ENCODE results near the gene RAG2.

The RAG2 gene

DNA sequence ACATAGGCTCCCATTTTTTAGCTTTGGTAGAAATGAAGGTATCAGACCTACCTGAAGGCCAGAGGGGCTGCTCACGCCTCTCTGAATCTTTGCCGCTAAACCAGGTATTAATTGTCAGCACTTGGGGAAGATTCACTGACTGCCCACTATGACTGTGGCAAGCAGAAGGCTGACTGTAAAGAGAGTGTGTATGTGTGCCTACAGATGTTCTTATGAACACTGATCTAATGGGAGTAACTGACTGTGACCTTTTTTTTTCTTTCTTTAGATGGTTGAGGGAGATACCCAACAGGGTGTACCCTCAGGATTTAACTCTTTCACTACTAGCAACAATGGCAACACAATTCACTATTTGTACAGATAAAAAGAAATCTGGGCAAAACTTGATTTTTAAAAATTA lies at the start of gene RAG2:
Gene RAG2, minus strand, starts transcription at position 186 of the 400 bp plus-strand sequence. CDS start 4,068 bp downstream, outside the sequence.
- DNase-seq (ENCODE audit: low read depth) = no peak

DNA sequence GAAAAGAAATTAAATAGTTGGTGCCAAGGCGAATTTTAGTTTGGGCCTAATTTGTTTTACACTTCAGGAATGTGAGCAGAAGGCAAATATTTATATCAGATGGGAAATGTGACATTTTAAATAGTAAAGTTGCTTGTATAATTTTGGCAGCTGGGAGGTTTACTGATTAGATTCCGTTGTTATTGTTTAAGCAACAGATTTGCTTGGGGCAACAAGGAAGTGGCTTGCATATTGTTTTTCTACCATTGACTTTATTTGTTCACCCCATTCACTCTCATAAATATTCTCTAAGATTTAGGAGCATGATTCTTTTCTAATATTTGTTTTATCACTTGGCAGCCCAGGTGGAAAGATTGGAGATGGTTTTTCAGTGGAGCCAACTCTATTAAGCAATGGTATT lies 40.5 kb upstream of the RAG2 start:
- DNase-seq (ENCODE audit: low read depth) = no peak

DNA sequence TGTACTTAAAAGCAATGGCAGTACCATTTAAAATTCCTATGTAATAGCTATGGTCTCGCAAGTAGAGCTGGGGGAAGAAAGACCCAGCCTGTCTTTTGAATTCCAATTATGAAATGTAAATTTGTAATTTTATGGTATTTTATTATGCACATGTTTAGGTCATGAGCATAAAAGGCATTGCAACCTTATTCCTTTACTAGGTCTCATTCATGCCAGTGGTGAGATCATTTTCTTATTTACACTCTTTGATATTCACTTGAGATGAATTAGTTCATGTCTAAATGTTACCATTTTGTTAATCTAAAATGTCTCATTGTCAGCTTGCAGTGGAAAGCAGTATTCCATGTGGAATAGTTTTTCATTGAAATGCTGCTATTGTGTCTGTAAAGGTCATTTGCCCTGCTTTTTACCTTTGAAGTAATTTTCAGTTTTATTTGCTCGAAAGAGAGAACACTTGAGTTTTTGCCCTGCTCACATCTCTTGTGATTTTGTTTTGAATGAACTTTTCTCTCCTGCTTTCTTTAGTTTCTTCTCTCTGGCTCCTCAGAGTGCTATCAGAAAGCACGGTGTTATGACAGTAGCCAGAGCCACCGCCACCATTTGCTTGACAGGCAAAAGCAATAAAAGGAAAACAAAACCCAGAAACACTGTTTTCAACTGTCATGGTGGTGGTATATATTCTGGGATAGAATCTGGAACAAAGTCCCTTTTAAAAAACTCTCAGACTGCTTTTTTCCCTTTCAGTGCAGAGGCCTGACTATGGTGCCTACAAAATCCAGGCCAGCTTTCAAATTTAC lies 37.2 kb upstream of the RAG2 start:
- DNase-seq (ENCODE audit: low read depth) = no peak

DNA sequence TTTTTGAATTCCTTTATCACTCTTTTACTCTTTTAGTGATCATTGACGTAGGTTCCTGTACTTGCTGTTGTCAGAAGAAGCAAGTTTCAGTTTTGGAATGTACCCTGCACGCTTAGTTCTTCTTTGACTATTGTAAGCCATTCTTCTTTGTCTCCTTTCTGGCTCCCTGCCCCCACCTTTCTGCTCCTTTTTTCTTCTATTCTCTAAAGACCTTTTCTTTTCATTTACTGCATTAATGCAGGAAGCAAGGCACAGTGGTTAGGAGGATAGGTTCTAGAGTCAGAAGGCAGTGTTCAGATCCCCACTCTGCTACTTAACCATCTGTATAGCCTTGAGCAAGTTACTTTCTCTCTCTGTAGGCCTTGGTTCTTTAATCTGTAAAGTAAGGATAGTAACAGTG lies 33.7 kb upstream of the RAG2 start:
- DNase-seq (ENCODE audit: low read depth) = no peak

DNA sequence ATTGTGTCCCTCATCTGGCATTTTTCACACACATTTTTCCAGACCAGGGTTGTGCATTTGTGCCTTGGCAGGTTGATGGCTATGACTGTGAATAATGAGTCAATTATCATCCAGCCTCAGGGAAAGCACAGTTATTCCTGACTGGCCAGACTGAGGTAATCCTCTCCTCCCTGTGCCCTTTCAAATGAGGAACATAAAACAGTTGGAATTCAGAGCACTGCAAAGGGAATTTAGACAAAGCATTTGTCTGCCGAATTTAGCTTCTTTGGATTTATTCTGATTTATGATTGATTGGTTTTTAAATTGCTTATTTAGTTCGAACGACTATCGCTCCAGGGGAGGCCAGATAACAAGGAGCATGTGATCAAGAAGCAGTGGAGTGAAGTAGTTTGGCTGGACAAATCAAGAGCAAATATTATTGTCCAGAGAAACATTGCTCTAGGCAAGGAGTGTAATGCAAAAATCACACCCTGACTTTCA lies 30.8 kb upstream of the RAG2 start:
- peak; percentile 4 for DNase-seq (ENCODE audit: low read depth)

DNA sequence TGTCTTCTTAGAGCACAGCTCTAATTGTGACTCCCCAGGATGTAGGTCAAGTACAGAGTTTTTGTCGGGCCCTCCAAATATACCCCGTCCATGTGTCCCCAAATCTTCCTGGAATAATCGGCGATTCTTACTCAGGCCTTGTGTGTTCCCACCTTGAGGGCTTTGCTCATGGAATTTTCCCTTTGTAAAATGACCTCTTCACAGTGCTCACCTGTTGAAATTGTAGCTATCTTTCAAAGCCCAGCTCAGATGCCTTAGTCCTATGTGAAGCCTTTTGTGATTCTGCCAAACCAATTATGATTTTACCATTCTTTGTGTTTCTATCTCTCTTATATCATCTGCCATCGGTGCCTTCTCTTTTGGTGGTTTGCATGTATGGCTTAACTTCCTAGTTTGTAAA lies 30.1 kb upstream of the RAG2 start:
- DNase-seq (ENCODE audit: low read depth) = no peak

DNA sequence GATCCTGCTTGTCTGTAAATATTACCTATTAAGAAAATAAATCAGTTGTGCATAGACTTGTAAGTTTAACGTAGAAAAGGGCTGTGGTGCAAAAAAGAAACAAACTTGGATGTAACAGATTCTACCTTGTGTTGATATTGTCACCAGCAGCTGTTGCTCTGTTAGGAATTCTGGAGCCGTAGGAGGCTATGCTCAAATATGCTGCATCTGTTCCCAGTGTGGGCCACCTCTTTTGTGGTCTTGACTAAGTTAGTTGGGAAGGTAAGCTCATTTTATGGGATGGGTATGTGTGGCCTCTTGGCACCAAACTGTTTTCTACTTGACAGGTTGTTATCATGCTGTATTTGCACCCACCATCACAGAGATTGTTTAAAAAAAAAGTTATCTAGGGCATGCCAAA lies 29.4 kb upstream of the RAG2 start:
- no peak for DNase-seq (ENCODE audit: low read depth)

DNA sequence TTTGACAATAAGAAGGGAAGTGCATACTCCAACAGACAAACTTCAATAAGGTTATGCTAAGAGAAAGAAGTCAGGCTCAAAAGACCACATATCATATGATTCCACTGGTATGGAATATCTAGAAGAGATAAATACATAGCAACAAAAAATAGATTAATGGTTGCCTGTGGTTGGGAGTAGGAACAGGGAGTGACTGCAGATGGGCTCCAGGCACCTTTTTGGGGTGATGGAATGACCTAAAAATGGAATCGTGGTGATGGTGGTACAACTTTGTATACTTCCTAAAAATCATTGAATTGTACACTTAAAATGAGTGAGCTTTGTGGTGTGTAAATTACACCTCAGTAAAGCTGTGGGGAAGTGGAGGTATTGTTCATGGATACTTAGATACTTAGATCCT lies 29.0 kb upstream of the RAG2 start:
- no peak for DNase-seq (ENCODE audit: low read depth)

DNA sequence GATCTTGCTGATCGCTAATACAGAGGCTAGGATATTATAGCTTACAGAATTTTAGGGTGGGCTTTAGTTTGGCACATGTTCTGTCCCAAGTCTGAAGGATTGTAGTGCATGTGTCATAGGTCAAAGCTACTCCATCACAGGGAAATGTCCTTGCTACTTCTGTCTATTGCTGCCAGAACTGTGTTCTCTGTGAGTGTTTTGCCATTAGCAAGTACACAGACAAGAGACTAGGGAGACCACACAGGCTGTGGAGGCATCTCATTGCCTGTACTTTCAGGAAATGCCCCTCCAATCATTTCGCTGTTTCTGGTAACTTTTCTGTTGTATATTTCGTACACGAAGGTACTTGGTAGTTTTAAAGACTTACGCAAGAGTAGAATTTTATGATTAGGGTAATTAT lies 25.5 kb upstream of the RAG2 start:
- DNase-seq (ENCODE audit: low read depth) = no peak

DNA sequence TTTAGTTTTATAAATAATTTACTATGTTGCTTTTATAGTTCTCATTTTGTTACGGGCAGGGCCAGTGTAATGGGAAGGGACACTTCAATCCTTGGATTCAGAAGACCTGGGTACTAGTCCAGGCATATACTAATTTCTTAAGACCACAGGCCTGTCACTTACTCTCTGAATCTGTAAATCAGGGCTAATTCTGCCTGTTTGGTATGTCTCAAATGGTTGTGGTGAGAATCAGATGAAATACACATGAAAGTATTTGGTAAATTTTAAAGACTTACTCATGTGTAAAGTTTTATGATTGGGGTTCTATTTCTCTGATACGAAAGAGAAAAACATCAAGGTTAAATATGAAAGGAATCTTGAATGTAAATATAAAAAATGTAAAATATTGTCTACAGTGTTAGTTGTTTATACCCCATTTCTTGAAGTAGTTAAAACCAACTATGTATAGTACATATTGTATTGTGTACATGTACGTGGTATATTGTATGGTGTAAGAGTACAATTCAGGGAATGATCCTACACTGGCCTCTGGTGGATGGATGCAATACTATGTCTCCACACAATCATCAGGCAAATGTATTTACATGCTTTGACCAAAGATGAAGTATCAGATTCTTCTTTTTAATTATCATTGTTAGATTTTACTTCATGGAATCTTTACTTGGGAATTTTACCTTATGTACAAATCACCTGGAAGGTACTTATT lies 24.5 kb upstream of the RAG2 start:
- DNase-seq (ENCODE audit: low read depth) = peak; percentile 41

DNA sequence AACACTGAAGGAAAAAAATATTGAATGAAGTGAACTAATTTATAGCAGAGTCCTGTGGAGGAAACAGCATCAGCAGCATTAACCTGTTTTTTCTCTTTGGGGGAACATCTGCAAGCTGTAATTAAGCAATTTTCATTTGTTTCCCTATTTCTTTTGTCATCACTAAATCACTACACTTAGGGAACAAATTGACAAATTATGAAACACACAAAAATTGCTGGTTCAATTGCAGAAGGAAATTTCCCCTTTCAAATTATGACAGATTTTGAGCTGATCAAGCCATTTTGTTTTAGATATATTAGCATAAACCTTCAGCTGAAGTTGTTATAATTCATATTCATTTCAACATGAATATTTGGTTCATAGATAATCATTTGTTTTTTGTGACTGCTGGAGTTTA lies 22.2 kb upstream of the RAG2 start:
- DNase-seq (ENCODE audit: low read depth) = no peak

DNA sequence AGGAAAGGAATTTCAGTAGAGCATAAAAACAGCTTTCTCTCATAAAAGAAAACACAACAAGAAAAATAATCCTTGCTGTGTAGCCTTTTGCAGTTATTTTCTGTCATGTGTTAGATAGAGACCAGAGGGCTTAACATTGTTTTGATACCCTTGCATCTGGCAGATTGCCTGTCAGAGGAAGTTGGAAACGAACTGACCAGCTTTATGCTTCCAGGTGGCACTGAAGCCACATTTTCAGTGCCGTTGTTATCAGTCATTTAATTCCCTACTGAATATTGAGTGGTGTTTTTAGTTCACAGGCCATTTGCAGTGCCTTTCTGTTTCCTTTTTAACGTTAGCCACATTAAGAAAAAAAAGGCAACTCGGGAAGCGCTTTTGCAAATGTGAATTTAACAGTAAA lies 21.5 kb upstream of the RAG2 start:
- DNase-seq (ENCODE audit: low read depth) = peak; percentile 1

DNA sequence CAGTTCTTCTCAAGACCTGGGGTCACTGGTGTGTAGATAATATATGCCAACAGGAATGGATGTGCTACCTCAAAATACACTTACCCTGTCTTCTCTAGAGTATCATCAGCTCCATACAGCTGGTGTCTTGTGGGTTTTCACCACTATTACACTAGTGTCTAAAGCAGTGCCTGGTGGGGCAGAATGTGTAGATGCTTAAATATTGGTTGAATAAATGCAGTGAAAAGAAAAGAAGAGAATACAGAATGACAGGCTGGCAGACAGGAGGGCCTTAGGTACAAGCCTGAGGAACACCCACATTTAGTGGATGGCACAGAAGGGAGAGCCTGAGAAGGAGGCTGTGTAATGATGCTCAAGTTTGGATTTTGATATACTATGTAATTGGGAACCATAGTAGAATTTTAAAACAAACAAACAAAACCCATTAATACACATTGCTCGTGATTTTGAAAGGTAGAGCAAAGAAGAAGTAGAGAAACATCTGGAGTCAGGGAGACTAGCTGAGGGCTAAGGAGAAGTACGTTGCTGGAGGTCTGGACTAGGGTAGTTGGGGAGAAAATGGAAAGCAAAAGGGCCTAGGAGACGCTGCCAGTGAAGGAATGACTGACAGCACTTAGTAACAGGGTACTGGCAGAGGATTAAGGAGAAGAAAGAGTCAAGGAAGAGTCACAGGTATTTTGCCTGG lies 20.5 kb upstream of the RAG2 start:
- DNase-seq (ENCODE audit: low read depth) = no peak

DNA sequence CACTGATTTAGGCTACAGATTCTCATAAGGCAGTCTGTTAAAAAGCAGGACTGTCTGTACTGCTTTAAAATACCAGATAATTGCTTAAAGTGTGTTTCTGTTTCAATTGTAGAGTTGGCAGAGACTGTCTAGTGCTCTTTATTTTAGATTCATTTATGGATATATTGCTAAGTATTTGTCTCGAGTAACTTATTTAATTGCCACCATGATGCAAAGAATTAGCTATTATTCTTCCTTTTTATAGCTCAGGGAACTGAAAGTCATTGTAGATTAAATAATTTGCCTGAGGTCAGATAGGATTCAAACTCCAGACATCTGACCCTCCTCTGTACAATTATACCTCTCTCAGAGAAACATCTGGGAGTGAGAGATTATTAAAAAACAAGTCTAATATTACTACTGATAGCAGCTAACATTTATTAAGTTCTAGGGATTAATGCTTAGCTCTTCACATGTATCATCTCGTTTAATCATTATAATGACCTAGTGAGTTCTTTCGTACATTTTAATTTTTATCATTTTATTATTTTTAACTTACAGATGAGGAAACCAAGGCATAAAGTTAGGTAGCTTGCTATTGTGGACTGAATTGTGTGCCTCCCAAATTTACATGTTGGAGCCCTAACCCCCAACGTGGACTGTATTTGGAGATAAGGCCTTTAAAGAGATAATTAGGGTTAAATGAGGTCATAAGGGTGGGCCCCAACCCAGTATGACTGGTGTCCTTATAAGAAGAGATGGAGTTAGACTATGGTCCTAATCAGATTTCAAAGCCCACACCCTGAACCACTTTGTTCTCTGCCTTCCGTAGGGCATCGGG lies 19.7 kb upstream of the RAG2 start:
- DNase-seq (ENCODE audit: low read depth) = no peak

DNA sequence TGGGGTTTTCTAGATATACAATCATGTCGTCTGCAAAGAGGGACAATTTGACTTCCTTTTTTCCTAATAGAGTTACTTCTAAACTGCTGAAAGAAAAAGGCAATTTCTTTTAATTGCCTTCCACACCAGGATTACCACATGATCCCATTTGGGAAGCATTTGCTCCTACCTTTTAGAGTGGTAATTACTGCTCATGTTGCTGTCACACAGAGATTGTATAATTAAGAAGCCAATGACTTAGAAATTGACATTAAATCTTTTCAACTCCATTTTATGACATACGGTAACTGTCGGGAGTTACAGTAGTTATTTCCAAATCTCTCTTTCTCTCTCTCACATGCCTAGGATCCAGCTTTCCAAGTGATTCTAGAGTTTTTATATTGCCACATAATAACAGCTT lies 17.8 kb upstream of the RAG2 start:
- no peak for DNase-seq (ENCODE audit: low read depth)

DNA sequence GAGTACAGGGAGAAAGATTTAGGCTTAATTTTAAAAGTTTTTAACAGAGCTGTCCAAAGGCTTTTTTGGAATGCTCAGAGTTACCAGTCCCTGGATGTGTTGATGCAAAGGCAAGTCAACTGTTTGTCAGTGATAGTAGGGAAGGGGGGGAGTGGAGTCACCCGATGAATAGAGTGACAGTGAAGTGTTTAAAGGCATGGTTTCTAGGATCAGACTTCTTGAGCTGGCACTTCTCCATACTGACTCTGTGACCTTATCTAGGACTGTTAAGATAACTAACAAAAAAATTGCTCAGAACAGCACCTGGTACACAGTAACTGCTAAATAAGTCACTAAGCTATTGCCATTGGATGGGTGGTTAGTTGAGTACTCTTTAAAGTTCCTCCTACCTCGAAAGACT lies 11.3 kb upstream of the RAG2 start:
- DNase-seq (ENCODE audit: low read depth) = no peak

DNA sequence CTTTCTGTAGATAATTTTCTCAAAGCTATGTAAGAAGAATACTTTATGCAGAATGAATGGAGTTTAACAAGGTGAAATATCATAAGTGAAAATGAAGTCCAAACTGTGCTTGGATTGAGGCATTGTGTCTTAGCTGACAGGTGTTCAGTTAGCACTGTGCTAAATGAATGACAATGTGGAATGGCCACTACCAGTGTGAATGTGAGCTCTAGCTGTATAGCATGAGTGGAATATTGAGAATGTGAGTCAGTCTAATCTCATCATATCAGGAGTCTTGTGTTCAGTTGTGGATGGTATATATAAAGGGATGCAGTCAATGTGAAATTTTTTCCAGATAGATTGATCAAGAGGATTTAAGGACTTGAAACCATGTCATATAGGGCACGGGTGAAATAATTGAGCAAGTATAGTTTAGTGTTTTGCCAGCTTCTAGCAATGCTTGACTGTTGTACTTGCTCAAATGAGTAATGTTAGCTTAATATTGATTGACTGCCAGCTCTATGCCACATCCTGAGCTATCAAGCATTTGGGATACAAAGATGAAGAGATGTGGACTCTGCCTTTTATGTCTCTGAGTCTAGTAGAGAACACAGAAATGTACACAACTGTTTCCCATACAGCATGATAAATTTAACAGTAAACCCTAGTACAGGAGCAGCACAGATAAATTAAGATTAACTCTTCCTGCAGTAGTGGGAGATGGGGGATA lies 10.6 kb upstream of the RAG2 start:
- DNase-seq (ENCODE audit: low read depth) = no peak

DNA sequence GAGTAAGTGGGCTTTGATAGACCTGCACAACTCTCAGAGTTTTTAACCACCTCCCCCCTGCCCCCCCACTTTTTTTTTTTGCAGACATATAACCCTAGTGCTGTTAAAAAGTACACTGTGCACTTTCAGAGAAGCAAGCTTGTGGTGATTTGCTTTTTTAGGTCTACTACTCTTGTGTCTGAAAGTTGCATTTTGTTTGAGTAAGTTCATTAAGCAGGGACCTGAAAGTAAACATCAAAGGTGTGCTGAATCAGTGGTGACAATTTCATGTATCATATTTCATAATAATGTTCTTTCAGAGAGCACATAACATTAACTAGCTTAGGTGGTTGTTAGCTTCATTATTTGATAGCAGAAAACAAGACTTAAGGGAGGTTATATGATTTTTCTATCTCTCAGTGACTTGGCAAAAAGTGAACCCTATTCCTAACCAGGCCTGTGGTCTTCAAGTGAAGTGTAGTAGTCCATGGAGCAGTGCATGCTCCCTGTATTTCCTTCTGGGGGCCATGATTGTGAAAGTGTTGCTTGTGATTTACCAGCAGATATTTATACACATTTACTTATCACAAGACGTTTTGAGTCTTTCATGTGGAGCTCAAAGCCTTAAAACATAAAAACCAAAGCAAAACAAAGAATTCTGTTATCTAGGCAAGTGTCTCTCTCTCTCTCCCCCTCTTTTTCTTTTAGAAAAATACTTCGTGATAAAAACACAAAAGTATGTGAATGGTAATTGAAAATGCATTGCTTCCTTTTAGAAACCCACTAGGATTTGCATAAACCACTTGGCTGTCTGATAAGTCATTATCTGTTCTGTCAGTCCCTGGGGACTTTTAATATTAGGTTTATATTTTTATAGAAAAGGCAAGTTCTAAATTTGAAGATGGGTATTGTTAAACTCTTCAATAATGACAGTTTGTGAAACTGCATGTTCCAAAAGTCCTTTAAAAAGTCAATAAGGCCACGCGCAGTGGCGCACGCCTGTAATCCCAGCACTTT lies 7.5 kb upstream of the RAG2 start:
- no peak for DNase-seq (ENCODE audit: low read depth)

DNA sequence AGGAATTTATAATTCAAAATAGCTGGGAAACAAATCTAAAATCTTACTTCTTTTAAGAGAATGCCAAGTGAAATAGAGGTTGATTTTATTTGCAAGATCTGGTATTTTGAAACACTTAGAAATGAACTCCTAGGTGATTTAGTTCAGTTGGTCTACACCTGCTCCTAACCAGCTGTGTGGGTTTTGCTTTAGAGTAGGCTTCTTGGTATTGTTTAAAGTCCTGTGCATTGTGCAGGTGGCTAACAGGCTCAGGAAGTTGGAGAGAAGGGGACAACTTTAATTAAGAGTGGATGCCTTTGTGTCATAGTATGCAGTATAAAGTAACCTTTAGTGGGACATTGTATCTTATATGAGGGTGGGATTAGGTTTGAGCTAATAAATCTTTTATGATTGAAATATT lies 4.1 kb upstream of the RAG2 start:
- DNase-seq (ENCODE audit: low read depth) = no peak

DNA sequence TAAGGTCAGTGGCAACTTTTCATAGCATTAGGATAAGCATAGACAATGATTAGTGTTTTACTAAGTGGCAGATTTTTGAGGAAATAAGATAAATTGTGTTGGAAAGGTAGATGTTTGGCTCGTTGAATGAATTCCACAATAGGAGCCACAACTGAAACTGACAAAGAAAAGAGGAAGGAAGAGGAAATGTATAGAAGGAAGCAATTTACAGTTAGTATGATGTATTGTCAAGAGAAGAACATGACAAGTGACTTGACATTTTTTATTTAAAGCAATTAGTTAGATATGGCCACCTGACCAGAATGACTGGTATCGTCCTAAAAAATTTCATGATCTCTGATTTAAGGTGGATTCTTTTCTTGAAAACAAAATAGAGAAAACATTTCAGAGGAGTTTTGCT lies 3.1 kb upstream of the RAG2 start:
- no peak for DNase-seq (ENCODE audit: low read depth)

Measured in EH (cell line).